Astrocyte of the hippocampus (primary cell): ENCODE data around the gene SRRD.

Experiments used
- DNase-seq: peaks from one replicate; pipeline ENCODE4 v3.0.0; 2011; ENCODE audit warnings: low read depth, low spot score

SRRD gene

DNA sequence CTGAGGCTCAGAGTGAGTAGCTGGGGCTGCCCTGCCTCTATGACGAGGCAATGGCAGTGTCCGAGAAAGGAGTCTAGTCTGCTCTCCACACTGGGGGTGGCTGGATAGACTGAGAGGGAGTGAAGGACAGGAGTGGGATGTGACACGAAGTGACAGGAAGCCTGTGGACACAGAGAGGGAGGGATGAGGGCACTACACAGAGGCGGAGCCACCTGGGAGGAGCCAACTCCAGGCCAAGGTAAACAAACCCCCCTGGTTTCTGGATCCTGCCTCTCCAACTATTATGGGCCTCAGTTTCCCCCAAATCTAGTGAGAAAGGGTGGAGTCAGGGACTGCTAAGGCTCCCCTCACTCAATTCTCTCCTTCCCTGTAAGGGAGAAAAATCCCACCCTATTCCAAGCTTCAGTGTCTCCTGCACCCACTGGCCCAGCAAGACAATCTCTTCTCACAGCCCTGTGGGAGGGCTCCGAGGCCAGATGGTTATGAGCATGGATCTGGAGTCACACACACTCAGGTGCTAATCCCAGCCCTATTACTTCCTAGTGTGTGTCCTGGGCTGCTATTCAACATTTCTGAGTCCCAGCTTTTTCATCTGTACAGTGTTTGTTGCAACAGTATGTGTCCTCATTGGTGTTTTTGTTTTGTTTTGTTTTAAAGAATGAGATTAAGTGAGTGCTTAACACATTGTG is 29.7 kb upstream of the SRRD start:
- no peak for DNase-seq

DNA sequence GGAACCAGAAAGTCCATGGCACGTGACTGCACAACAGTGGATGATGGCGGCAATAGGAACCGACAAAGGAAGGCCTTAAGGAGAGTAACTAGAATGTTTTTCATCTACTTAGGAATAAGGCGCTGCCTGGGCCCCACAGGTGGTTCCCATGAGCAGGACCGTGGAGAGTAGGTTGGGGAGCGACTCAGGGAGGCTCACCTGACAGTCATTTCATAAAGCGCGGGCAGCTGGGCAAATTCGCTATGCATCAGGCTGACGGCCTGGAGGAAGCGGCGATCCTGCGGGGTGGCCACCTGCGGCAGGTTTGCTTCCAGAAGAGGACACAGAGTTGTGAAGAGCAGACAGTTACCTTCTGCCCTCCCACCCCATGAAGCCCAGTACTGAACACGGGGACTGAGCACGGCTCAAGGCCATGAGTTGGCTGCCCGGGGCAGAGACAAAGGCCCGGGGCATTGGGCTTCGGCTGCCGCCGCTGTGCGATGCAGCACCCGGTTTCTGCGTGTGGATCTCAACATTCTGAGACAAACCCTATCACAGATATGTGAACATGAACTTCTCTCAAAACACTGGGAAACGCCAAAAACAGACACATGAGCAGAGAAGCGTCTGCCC is 25.9 kb upstream of the SRRD start:
- no peak for DNase-seq

DNA sequence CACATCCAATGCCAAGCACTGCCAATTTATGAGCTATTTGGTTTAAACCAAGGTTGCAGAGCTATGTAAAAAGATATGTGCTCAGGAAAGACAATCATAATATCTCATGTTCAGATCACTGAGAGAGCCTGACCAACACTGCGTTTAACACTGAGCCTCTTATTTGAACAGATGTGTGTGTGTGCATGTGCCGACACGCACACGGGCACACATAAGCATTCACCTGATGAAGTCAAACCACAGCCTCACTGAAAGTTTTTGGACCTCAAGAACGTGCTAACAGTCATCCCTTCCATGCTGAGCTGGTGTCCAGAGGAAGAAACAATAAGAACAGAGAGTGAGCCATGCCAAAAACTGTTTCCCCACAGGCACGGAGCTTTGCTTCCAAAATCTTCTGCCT is 23.5 kb upstream of the SRRD start:
- DNase-seq: no peak

DNA sequence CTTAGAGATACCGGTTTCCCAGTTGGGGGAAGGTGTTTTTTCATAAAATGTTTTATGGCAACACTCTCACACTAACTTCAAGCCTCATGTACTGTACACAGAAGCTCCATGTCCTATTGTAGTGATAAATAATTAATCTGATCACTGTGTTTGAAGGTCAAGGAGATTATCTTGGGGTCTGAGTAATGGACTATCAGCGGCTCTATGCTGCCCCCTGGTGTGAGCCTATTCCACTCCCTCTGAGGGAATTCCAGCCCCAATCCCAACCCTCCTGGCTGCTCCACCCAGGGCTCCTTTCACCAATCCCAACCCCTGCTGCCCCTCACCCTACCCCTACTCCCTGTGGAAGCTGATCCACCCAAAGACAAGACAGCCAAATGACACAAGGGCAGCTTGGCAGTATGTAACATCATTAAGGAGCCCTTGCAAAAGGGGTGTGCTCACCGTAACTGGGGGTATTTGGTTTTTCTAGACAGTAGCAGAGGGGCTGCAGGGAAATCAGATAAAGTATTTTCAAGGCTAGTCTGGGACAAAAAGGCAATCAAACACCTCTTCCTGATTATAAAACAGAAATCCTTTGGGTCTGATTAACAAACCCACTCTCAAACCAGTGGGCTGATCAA is 22.4 kb upstream of the SRRD start:
- DNase-seq: peak; percentile 72

DNA sequence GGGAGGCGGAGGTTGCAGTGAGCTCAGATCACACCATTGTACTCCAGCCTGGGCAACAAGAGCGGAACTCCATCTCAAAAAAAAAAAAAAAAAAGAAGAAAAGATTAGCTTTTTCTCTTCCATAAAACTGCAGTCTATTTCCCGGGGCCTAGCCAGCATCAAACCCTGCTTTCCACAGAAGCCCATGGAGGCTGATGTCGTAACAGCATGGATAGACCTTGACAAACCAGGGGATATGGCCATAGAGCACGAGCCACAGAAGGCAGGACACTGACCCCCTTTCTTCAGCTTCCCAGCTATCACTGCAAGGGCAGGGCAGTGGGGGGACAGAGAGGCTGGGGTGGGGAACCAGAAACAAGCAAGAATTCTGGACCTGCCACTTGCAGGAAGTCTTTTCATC is 21.6 kb upstream of the SRRD start:
- DNase-seq: no peak

DNA sequence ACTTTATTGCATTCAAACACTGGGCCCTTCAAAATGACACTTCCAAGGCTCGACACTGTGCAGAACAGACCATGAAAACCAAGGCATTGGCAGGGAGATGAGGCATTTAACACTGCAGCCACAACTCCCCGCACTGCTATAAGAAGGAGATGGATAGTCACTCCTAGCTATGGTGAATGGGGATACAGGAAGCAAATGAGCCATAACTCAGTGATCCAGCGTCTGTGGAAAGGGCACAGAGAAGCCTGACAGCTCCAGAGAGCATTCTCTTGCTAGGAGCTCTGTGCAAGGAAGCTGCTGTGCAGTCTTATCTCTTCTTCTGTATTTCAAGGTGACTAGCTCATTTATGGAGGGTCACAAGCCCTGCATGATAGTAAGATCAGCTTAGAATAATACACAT is 21.0 kb upstream of the SRRD start:
- no peak for DNase-seq

DNA sequence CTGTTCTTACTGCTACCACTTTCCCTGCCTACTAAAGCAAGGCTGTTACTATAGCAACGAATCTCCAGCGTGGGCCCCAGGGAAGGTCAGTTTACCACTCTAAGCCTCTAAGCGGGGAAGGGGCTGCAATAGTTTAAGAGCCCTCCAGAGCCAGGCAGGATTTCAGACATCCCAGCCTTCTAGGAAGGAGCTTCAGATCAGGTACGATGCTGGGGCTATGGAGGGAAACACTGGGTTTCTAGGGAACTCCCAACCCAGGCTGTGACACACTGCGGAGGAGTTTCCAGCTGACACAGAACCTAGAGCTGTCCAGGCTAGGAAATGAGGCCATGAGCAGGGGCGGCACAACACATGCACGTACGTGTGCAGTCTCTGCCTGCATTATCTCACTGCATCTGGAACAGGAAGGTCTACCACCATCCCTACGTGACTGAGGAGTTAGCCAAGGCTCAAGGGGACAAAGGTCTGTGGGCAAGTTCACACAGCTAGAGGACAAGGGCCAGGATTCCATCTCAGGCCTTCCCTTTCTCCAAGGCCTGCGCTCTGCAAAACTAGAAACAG is 20.5 kb upstream of the SRRD start:
- DNase-seq: no peak

DNA sequence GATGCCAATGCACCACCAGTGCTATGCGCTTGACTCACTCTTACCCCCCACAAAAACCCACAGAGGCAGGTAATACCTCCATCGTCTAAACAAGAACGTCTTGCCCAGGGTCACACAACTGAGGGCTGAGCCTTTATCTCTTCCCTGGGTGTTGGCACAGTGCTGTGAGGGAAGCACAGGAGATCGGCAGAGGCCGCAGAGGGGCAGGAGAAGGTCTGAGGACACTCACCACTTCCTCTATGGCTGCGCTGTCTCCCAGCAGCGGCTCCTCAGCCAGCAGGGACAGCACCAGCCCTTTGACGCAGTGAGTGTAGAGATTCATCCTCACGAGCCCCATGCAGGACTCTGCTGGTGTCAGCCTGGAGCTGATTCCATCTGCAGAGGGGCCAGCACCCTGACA is 20.0 kb upstream of the SRRD start:
- DNase-seq: no peak

DNA sequence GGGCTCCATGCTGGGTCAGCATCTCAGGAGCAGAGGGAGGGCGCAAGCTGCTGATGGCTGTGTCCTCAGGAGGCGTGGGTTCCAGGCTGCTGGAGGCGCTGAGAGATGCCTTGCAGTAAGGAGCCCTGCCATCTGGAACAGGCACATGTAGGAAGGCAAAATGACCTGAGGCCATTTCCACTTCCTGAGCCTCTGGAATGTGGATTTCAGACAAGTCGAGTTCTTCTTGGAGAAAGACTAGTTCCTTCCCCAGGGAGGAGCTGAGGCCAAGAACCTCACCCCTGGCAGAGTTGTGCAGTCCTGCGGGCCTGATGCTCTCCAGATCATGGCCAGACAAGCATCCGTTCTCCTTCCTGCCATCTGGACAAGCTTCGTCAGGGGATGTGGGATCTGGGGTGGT is 19.4 kb upstream of the SRRD start:
- DNase-seq: no peak

DNA sequence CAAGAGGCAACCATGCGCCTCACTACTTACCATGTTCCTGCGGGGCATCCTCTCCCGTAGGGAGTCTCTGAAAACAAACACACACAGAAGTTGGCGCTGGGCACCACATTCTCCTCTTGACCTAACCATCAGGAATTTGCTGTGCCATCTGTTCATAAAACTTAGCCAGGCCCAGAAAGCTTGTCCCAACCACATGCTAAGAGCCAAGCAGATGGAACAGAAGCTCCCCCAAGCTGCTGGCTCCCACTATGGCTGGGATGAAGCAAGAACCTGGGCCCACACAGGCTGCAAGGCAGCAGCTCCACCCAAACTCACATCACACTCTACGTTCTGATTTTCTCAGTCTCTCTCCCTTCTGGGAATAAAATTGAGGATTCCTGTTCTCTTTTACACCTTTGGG is 17.5 kb upstream of the SRRD start:
- no peak for DNase-seq

DNA sequence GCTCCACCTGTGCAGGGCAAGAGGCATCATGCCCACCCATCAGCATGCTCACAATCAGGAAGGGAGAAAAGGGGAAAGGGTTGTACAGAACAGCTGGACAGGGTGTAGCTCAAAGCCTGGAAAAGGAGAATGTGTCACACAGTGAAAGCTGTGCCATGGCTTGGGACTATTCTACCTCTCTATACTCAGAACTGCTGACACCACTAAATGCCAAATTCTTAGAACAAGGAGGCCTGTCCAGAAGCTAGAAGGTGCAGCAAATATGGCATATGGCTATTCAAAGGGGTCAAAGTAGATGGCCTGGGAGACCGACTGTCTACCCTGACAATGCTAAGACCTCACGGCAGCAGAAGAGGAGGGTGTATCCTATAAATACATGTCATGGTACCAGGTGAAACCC is 12.9 kb upstream of the SRRD start:
- DNase-seq: no peak

DNA sequence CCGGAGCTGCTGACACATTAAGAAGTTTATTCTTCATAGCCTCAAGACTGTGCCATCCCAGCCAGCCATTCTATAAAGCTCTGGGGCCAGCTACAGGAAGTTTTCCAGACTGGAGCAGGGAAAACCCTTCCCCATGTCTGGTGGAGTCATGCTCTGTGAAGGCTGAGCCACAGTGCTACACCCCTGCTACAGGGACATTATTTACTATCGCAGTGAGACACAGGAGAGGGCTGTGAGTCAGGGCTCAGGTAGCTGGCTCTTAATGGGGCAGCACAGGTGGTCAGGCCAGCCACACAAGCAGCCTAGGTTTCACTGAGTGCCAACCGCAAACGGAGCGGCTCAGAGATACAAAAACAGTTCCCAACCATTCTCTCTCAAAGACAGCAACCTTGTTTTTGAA is 12.2 kb upstream of the SRRD start:
- peak; percentile 94 for DNase-seq

DNA sequence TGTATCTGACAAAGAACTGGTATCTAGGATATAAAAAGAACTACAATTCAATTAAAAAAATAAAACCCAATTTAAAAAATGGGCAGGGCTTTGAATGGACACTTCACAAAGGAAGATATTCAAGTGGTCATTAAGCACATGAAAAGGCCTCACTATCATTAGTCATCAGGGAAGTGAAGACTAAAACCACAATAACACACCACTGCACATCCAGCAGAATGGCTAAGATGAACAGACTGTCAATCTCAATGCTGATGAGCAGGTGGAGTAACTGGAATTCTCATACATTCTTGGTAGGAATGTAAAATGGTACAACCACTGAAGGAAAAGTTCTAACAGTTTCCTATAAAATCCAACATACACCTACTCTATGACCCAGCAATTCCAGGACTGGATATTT is 9.0 kb upstream of the SRRD start:
- no peak for DNase-seq

DNA sequence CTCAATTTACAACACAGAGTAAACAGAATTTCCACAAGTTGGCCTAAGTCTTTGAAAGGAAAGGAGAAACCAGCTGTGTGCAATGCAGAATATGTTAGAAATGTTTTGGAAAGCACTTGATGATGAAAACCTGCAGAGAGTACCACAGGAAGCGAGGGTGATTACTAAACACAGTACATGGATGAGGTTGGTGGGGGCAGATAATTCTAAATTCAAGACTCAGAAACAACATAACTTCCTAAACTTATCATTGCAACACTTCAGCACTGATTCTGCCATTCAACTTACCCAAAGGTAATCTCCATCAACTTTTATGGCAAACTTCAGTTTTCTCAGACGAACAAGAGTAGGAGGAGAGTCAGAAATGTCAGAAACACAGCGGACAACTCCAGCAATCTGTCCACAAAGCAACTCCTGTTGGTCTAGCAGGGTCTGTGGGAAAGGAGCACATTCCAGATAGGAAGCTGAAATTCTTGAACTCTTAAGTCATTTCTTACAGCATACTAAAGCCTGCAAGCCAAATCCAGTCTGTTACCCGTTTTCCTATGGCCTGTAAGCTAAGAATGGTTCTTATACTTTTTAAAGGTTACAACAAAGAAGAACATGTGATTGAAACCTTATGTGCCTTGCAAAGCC is 6.9 kb upstream of the SRRD start:
- DNase-seq: peak; percentile 90

DNA sequence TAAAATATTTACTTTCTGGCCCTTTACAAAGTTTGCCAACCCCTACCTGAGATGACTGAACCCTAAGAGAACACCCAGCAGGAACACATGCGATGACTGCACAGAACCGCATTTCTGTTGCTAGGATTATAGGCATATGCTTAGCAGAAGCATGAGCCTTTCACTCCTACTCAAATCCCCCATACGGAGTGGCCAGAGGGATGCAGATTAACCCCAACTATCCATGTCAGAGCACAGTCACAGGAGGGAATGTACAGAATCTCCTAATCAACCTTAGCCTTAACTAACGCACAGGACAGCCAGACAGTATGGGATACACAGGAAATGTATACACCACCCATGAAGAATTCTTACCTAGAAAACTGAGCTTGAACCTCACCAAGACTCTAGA is 6.3 kb upstream of the SRRD start:
- no peak for DNase-seq

DNA sequence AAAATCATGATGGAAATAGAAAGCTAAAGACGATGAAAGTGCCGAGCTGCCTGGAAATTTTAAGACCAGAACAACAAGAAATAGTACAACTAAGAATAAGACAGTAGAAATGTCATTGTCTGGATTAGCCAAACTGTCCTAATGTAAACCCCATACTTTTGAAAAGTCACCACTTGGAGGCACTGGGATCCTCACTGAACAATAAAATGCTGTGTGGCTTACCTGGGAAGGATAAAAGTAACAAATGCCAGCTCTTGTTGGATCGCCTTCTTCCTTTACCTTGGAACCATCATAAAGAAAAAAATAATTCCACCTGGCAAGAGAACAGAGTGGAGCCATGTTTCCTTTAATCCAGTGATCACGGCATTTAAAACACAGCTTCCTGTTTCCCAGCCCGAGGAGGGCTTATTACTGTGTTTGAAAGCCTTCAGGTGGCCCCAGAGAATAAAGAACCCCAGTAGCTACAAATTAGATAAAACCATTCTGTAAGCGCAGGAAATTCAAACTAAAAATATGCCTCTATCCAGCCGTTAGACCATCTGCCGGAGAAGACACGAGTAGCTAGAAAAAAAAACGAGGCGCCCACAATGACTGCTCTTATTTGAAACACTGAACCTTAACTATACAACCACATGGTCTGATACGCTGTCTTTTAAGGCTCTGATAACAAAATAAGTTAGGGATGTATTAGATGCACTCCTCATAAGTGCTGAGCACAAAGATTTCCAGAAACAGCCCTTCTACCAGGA is 4.5 kb upstream of the SRRD start:
- no peak for DNase-seq

DNA sequence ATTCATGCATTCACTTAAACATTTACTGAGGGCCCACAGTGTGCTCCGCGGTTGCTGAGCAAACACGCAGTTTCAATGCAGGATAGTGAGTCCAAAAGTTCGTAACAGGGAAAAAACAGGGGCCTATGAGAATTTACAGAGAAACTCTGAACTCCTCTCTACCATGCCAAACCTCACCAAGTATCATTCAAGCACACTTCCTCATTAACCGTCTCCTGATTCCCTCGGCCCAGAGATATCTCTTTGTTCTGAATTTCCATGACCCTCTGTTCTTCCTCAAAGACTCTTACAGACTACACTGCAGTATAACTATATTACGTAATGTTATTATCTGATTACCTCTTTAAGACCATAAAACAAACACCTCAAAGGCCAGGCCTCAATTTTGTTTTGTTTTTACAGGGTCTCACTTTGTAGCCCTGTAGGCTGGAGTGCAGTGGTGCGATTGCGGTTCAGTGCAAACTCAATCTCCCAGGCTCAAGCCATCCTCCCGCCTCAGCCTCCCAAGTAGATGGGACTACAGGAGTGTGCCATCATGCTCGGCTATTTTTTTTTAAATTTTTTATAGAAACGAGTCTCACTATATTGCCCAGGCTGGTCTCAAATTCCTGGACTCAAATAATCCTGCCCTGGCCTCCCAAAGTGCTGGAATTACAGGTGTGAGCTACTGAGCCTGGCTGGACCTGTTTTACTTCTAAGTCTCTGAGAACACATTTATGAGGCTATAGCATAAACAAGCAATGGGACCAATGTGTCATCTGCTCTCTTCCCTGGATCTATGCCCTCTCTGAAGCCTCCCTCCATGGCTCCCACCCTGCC is 3.7 kb upstream of the SRRD start:
- no peak for DNase-seq

DNA sequence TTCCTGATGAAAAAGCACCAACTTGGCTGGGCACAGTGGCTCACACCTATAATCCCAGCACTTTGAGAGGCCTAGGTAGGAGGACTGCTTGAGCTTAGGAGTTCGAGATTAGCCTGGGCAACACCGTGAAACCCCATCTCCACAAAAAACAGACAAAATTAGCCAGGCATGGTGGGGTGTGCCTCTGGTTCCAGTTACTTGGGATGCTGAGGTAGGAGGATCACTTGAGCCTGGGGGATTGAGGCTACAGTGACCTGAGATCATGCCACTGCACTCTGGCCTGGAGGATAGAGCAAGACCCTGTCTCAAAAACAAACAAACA is 3.1 kb upstream of the SRRD start:
- DNase-seq: no peak

DNA sequence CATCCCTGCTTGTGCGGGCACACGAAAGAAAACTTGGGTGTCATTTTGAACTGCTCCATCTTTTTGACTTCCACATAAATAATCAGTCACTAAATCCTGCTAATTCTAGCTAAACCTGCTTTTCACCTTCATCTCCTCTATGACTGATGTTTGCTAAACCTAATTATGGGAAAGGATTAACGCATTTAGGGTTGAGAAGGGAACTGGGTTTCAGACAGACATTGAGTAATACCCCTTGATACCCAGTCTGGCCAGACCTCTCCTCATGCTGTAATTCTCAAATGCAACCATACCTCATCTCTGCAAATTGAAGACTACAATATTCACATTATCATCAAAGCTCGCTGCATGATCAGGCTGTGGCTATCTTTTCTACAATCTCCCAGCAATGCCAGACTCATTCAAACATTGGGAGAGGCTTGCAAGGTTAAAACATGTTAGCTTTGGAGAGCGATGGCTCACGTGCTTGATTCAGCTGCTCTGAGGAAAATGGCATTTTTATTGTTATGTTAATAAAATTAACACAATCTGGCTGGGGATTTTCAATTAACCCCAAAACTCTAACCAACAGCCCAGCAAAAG is 2.5 kb upstream of the SRRD start:
- no peak for DNase-seq

DNA sequence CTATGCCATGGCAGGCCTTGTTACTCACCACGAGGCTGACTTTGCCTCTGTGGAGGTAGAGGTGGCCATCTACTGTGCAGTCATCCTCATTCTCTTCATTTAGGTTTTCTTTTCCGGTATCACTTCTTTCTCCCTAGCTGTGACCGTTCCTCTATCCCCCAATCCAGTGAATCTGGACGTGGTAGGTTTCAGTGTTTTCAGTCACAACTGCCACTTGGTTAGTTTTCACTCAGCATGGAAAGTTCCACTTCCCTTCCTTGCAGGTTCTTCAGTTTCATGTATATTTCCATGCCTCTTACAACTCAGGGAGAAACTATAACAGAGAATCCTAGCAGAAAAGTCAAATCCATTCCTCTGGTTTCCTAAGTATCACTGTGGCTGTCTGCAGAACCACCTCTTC is 2.0 kb upstream of the SRRD start:
- no peak for DNase-seq

DNA sequence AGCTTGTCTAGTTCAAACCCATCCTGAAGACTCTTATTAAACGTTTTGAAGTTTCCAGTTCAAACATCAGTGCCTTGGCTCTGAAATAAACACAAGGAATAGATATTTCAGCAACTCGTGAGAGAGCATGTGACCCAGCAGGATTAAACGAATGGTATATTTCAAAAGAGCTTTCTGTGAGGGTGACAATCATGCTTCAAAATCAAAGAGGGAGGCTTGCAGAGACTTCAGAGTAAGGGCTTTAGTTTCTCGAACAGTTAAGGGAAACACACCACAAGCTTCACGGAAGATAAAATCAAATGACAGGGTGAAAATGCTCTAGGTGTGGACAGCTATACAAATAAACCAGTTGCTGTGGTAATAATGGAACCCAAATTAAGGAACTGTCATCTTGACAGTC is 1.5 kb upstream of the SRRD start:
- no peak for DNase-seq
